Measurements from ENCODE around the gene NOTCH3.

GRCh38 chr19:15250640-15250993 lies 49.8 kb upstream of the NOTCH3 start:
- TF ChIP-seq, protein P1, sequence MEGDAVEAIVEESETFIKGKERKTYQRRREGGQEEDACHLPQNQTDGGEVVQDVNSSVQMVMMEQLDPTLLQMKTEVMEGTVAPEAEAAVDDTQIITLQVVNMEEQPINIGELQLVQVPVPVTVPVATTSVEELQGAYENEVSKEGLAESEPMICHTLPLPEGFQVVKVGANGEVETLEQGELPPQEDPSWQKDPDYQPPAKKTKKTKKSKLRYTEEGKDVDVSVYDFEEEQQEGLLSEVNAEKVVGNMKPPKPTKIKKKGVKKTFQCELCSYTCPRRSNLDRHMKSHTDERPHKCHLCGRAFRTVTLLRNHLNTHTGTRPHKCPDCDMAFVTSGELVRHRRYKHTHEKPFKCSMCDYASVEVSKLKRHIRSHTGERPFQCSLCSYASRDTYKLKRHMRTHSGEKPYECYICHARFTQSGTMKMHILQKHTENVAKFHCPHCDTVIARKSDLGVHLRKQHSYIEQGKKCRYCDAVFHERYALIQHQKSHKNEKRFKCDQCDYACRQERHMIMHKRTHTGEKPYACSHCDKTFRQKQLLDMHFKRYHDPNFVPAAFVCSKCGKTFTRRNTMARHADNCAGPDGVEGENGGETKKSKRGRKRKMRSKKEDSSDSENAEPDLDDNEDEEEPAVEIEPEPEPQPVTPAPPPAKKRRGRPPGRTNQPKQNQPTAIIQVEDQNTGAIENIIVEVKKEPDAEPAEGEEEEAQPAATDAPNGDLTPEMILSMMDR (IDR thresholded peaks at IDR 0.05; ENCODE audit: borderline replicate concordance, extremely low read depth, low read length, poor library complexity, severe bottlenecking) = no peak
- TF ChIP-seq EZH2 (IDR thresholded peaks at IDR 0.05; ENCODE audit: borderline replicate concordance, low read depth, low read length, severe bottlenecking) = no peak
